Adipocyte (in vitro differentiated cells): ENCODE data around the gene DBH.

Experiments used
- DNase-seq: peaks from one replicate; pipeline ENCODE4 v3.0.0-alpha.2; 2015; ENCODE audit warnings: low read depth
- H3K27me3 ChIP-seq: replicated peaks from 2 replicates; pipeline ENCODE4 v1.7.0; 2013; ENCODE audit warnings: mild to moderate bottlenecking, low read length, moderate library complexity; ENCODE audit not compliant: control insufficient read depth, insufficient read depth
- H3K36me3 ChIP-seq: 2 replicates; pipeline ENCODE4 v1.7.0; 2013; ENCODE audit warnings: low read length, mild to moderate bottlenecking, moderate library complexity; ENCODE audit not compliant: control insufficient read depth, insufficient read depth, severe bottlenecking
- H3K4me1 ChIP-seq: 2 replicates; pipeline ENCODE4 v1.7.0; 2013; ENCODE audit warnings: mild to moderate bottlenecking, low read length, moderate library complexity; ENCODE audit not compliant: control insufficient read depth, insufficient read depth
- H3K4me3 ChIP-seq: 2 replicates; pipeline ENCODE4 v1.7.0; 2013; ENCODE audit warnings: mild to moderate bottlenecking, low read length, moderate library complexity
- H3K9ac ChIP-seq: 2 replicates; pipeline ENCODE4 v1.7.0; 2013; ENCODE audit warnings: mild to moderate bottlenecking, low read length, moderate library complexity
- H3K9me3 ChIP-seq: 2 replicates; pipeline ENCODE4 v1.7.0; 2013; ENCODE audit warnings: mild to moderate bottlenecking, low read length, moderate library complexity; ENCODE audit not compliant: control insufficient read depth

The DBH gene

DNA sequence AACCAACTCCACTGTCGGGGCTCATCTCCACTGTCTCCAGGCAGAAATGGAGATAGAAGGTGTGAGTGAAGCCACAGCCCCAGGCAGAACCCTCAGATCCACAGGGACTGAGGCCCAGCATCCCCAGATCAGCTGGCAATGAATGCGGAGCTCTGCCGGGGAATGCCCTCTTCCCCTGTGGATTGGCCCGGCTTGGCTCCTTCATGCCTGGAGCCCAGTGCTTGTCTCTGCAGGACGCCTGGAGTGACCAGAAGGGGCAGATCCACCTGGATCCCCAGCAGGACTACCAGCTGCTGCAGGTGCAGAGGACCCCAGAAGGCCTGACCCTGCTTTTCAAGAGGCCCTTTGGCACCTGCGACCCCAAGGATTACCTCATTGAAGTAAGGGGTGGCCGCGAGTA lies 3.5 kb downstream of the DBH start:
- no peak for DNase-seq
- no peak overlapping the region for H3K9ac ChIP-seq
- no peak overlapping the region for H3K4me3 ChIP-seq
- H3K36me3 ChIP-seq, result no peaks in the 10 kb centered on the region
- no peaks in the 10 kb centered on the region for H3K9me3 ChIP-seq
- no peaks in the 10 kb centered on the region for H3K4me1 ChIP-seq
- H3K27me3 ChIP-seq, result peaks cover 85% of the 10 kb centered on the region

DNA sequence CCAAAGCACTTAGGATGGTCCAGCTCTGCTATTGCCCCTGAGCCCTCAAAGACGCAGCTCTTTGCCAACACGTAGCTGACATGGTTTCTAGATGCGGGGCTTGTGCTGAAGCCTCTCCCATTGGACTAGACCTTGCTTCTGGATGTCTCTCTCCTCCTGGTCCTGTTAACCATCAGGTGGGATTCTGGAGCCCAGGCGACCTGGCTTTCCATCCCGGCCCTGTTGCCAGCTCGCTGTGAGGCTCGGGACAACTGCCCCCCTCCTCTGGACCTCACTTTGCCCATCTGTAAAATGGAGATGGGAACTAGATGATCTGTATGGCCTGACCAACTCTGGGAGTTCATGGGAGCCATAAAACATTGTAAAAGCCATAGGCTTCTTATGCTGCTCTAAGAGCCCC lies 4.0 kb downstream of the DBH start:
- no peak overlapping the region for H3K9ac ChIP-seq
- H3K27me3 ChIP-seq, result peaks cover 84% of the 10 kb centered on the region
- H3K9me3 ChIP-seq, result no peaks in the 10 kb centered on the region
- no peak for DNase-seq
- H3K4me1 ChIP-seq, result no peaks in the 10 kb centered on the region
- H3K36me3 ChIP-seq, result no peaks in the 10 kb centered on the region
- no peak overlapping the region for H3K4me3 ChIP-seq

DNA sequence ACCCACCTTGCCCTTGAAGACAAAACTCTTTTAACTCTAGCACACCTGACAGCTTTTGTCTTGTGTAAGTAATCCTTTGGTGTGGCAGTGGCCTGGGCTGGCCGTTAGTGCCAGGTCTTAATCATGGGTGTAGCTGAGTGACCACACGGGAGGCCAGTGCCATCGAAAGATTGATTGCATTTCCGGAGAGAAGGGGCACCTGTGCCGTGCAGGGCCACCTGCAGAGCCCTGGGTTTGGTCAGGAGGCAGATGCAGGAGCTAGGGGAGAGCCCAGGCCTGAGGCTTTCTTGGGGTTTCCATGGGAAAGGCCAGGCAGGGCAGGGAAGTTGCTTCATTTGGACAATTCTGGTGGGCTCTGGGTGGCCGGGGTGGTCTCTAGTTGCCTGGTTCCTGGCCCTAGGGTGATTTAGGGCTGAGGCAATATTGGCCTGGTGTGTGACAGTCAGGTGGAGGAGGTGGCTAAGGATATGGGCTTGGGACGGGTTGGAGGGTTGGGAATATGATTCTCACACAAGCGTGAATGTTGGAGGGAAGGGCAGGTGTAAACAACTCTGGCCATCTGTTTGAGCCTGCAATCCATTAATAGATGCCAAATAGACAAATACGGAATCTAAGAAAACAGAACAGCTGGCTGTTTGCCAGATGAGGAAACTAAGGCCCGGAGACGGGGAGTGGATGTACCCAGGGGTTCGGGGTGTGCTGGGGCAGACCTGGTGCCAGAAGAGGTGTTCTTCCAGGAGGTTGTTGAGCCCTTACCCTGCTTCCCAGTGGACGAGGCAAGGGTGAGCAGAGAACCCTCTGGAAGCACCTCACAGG lies 4.6 kb downstream of the DBH start:
- Histone ChIP-seq H3K36me3 (no peaks in the 10 kb centered on the region), H3K27me3 (peaks cover 82% of the 10 kb centered on the region), H3K4me3 (no peak overlapping the region), H3K4me1 (no peaks in the 10 kb centered on the region), H3K9me3 (no peaks in the 10 kb centered on the region), H3K9ac (no peak overlapping the region)
- no peak for DNase-seq

DNA sequence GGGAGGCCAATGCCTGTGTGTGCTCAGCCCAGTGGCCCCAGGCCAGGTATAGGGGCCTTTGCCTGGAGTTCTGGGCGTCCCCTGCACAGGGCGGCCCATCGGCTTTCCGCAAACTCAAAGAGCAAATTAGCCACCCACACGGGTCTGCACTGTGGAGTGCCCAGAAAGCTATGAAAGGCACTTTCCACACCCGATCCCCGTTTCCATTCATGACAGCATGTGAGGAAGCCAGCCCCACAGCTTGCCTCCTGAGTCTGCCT lies 5.2 kb downstream of the DBH start:
- no peak overlapping the region for H3K9ac ChIP-seq
- H3K36me3 ChIP-seq, result no peaks in the 10 kb centered on the region
- H3K27me3 ChIP-seq, result peaks cover 82% of the 10 kb centered on the region
- no peaks in the 10 kb centered on the region for H3K4me1 ChIP-seq
- H3K4me3 ChIP-seq, result no peak overlapping the region
- H3K9me3 ChIP-seq, result no peaks in the 10 kb centered on the region
- DNase-seq, result no peak

DNA sequence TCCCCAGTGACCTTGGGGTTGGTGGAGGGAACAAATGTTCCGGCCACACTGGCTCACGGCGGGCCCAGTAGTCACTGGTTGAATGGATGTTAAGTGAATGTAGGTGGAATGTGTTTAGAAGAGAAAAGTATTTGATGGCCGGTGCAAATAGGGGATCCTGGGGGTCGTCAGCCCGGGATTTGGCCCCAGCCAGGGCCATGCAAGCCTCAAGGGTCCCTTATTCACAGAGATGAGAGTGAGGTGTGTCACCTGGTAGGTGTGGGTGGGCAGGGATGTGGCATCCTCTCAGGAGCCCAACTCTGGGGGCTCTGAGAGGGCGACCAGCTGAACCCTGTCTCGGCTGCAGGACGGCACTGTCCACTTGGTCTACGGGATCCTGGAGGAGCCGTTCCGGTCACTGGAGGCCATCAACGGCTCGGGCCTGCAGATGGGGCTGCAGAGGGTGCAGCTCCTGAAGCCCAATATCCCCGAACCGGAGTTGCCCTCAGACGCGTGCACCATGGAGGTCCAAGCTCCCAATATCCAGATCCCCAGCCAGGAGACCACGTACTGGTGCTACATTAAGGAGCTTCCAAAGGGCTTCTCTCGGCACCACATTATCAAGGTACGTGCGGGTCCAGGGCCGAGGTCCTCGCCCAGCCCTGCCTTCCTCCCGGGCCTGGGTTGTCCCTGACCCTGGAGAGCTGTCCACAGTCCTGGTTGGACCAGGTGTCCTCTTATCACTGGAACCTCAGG lies 5.9 kb downstream of the DBH start:
- peaks cover 79% of the 10 kb centered on the region for H3K27me3 ChIP-seq
- no peaks in the 10 kb centered on the region for H3K9me3 ChIP-seq

DNA sequence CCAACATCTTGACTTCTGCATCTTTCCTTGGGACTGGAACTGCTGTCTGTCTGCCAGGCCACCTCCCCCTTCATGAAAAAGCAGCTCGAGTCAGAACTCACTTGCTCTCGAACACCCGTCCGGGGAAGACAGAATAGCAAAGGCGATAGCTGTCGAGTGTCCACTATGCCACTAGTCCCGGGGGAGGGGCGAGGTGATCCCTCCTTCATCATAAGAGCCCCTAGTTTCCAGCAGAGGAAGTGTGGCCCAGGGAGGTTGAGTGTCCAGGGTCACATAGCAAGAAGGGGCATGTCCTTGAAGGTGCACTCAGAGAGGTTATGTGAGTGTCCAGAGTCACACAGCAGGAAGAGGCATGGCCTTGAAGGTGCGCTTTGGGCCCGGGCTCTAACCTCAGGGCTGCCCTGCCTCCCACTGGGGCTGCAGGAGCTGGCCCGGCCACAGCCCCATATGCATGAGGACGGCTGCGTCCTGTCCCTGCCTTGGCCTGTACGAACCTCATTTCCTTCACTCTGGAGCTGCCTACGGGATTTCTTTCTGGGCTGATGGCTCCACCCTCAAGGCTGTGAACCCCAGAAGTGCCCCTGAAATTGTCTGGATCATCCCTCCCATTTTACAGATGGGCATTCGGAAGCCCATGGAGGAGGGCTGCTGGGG lies 6.7 kb downstream of the DBH start:
- Histone ChIP-seq H3K4me3 (no peak overlapping the region), H3K36me3 (no peaks in the 10 kb centered on the region), H3K27me3 (peaks cover 79% of the 10 kb centered on the region), H3K9me3 (no peaks in the 10 kb centered on the region), H3K9ac (no peak overlapping the region), H3K4me1 (no peaks in the 10 kb centered on the region)
- DNase-seq, result no peak

More for the DNA sequence above, 5.9 kb downstream of the DBH start:
- H3K4me1 ChIP-seq, result no peaks in the 10 kb centered on the region
- no peaks in the 10 kb centered on the region for H3K36me3 ChIP-seq
- no peak overlapping the region for H3K9ac ChIP-seq
- DNase-seq, result no peak
- no peak overlapping the region for H3K4me3 ChIP-seq

DNA sequence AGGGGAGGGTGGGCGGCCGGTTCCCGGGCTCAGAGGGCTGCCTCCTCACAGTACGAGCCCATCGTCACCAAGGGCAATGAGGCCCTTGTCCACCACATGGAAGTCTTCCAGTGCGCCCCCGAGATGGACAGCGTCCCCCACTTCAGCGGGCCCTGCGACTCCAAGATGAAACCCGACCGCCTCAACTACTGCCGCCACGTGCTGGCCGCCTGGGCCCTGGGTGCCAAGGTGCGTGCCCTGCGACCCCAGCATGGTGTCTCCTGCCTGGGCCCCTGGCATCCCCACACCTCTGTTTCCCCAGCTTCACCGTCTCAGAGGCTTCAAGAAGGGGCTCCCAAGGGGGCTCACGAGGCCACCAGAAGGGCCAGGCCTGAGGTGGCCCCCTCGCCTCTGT lies 7.2 kb downstream of the DBH start:
- no peak for DNase-seq
- Histone ChIP-seq H3K9ac (no peak overlapping the region), H3K4me3 (no peak overlapping the region), H3K36me3 (no peaks in the 10 kb centered on the region), H3K4me1 (no peaks in the 10 kb centered on the region), H3K9me3 (no peaks in the 10 kb centered on the region), H3K27me3 (peaks cover 81% of the 10 kb centered on the region)

DNA sequence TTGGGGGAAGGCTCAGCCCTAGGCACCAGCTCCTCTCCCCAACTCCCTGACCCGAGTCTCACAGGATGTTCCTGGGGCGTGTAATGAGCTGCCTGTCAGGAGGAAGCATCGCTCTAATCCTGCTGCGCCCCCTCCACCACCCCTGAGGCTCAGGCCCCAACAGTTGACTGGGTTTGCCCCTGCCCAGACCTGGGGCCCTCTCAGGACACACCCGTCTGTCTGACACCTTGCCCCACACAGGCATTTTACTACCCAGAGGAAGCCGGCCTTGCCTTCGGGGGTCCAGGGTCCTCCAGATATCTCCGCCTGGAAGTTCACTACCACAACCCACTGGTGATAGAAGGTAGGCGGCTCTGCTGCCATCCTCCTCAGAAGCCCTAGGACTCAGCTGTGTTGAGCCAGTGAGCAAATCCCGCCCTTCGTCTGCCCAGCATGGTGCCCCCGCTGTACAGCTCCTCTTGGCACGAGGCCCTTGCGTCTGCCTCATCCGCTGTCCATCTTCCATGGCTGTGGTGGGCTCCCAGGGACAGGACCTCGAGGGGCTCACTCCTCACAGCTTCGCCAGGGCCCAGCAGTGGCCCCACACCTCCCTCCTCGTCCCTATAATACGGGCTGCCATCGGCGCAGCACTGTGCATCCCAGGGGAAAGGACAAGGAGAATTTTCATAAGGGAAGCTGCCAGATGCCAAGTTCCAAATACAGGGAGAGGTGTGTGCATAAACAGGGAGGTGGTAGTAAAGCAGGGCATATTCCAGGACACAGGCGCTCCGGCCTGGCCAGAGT lies 8.0 kb downstream of the DBH start:
- peaks cover 82% of the 10 kb centered on the region for H3K27me3 ChIP-seq
- no peak overlapping the region for H3K4me3 ChIP-seq
- no peaks in the 10 kb centered on the region for H3K4me1 ChIP-seq
- no peak overlapping the region for H3K9ac ChIP-seq
- H3K9me3 ChIP-seq, result no peaks in the 10 kb centered on the region
- H3K36me3 ChIP-seq, result no peaks in the 10 kb centered on the region
- no peak for DNase-seq

DNA sequence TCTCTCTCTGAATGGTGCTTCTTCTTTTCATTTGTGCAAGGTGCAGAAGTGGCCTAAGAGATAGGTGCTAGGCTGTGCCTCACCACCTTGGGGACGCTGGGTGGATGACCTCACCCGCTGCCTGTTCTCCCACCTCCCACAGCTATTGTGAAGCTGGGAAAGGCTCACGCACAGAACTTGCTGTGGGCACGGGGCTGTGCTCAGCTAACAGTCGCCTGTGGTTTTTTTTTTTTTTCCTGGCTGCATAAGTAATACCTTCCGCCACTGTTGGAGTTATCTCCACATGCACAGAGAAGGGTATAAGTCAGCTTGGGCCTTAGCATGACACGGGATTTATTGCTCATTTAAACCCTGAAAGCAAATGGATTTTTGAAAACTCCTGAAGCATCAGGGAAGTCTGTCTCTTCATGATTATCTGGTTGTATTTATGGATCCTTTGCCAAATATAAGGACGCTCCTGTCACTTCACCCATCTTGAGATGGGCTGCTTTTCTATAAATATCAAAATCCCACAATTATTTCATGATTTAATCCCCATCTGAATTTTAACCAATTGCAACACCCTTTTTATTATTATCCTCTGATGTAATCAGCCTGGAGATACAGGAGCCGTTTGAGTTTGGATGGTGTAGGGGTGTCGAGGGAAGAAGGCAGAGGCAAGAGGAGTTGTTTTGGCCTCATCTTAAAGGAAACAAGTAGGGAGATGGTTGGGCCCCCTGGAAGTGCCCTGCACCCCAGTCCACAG lies 9.0 kb downstream of the DBH start:
- Histone ChIP-seq H3K4me3 (no peak overlapping the region), H3K9me3 (no peaks in the 10 kb centered on the region), H3K36me3 (no peaks in the 10 kb centered on the region), H3K27me3 (peaks cover 82% of the 10 kb centered on the region), H3K9ac (no peak overlapping the region), H3K4me1 (no peaks in the 10 kb centered on the region)
- DNase-seq, result no peak

DNA sequence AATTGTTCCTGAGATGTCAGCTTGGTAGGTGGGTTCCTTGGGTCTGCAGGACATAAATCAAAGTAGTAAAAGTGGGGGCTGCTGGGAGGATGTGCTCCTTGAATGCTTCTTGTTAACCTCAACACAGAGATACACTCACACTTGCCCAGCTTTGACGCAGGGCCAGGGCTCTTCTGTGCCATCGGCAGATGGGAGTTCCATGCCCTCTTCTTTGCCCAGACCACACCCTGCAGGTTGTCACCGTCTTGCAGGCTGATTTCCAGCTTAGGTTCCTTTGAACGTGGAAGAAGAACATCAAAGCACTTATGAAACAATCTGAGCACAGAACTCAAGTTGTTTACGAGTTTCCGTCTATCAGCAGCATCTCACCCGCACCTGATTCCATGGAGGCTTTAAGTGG lies 11.0 kb downstream of the DBH start:
- peaks cover 75% of the 10 kb centered on the region for H3K27me3 ChIP-seq
- H3K36me3 ChIP-seq, result no peaks in the 10 kb centered on the region
- no peaks in the 10 kb centered on the region for H3K4me1 ChIP-seq
- no peaks in the 10 kb centered on the region for H3K9me3 ChIP-seq
- no peak overlapping the region for H3K9ac ChIP-seq
- no peak overlapping the region for H3K4me3 ChIP-seq
- DNase-seq, result no peak
